Vagina (tissue), 2 donors: ENCODE results near the gene AHCY.

Experiments
- CTCF ChIP-seq, 3 experiments: fragments of 450-650 bp in 2 of 3; fragments of 200-600 bp in 1 of 3; sonication (generic) in 1 of 3; IDR thresholded peaks; one replicate each; pipeline ENCODE4 v1.5.1; 2017 to 2019; ENCODE audit warnings: antibody characterized with exemption in 3 of 3, mild to moderate bottlenecking in 2 of 3, moderate library complexity in 2 of 3
- POLR2A ChIP-seq, 2 donors: fragments of 450-650 bp; IDR thresholded peaks; one replicate each; pipeline ENCODE4 v1.6.1; 2017; ENCODE audit warnings: antibody characterized with exemption in 2 of 2, mild to moderate bottlenecking in 2 of 2, moderate library complexity in 2 of 2

- TF ChIP-seq CTCF (IDR thresholded peaks at IDR 0.05) (no peak), POLR2A (IDR thresholded peaks at IDR 0.05) (no peak)
Observed at GRCh38 chr20:34309691-34310090, 6.5 kb upstream of the AHCY start.
